Ishikawa (cell line): ENCODE results near the gene TAS2R30.

ENCODE experiments used
- CREB1 ChIP-seq: IDR thresholded peaks from 2 replicates; pipeline ENCODE4 v1.6.1; 2012; ENCODE audit warnings: low read depth
- EGR1 ChIP-seq: IDR thresholded peaks from 2 replicates; pipeline ENCODE4 v1.6.1; 2012
- NFIC ChIP-seq: IDR thresholded peaks from 2 replicates; pipeline ENCODE4 v1.6.1; 2012
- RAD21 ChIP-seq: IDR thresholded peaks from 2 replicates; pipeline ENCODE4 v1.6.1; 2012; ENCODE audit warnings: low read depth
- TAF1 ChIP-seq: IDR thresholded peaks from 2 replicates; pipeline ENCODE4 v1.6.1; 2012; ENCODE audit warnings: low read depth, mild to moderate bottlenecking
- TCF12 ChIP-seq: IDR thresholded peaks from 2 replicates; pipeline ENCODE4 v1.6.1; 2012; ENCODE audit warnings: low read depth
- TEAD4 ChIP-seq: IDR thresholded peaks from 2 replicates; pipeline ENCODE4 v1.6.1; 2012
- USF1 ChIP-seq: IDR thresholded peaks from 2 replicates; pipeline ENCODE4 v1.6.1; 2012
- YY1 ChIP-seq: IDR thresholded peaks from 2 replicates; pipeline ENCODE4 v1.6.1; 2012; ENCODE audit warnings: low read depth
- TF ChIP-seq, protein P1 (sequence below): IDR thresholded peaks from 2 replicates; pipeline ENCODE4 v1.6.1; 2012

- TF ChIP-seq YY1, result no peak
- TF ChIP-seq RAD21, result no peak
- no peak for TF ChIP-seq TEAD4
- TF ChIP-seq TAF1, result no peak
- TF ChIP-seq, protein P1, sequence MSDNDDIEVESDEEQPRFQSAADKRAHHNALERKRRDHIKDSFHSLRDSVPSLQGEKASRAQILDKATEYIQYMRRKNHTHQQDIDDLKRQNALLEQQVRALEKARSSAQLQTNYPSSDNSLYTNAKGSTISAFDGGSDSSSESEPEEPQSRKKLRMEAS, result no peak
- no peak for TF ChIP-seq EGR1
- TF ChIP-seq CREB1, result no peak
- no peak for TF ChIP-seq TCF12
- TF ChIP-seq NFIC, result no peak
- no peak for TF ChIP-seq USF1
These were observed 48.1 kb upstream of the TAS2R30 start for GRCh38 chr12:11182529-11182928.
